IMR-90 (cell line): Measurements from ENCODE around the gene EHBP1L1. TPM values are rescaled to one million over a fixed set of nuclear protein-coding genes. Genes with fewer than 3 reads are reported as not detected.

ENCODE experiments used
- ATAC-seq: fragments of 200-7000 bp; cut with Tn5 transposase; 2 replicates; pipeline ENCODE4 v1.9.1; 2020; ENCODE audit warnings: low read depth, mild to moderate bottlenecking, moderate library complexity
- BruUV-seq: library from RNA; stranded (reverse); fragments of 400-500 nt; replicated peaks from 2 replicates; lab custom pipeline; 2021; lab: Mats Ljungman, UMichigan
- CTCF ChIA-PET: fragments of 300-600 bp; formaldehyde crosslinking; extraction: SDS; loops from one replicate; lab custom pipeline; 2021; ENCODE audit warnings: antibody characterized with exemption; lab: Yijun Ruan, JAX
- POLR2A ChIA-PET: fragments of 300-600 bp; sonication (Branson Sonifier 250); formaldehyde crosslinking; loops from one replicate; lab custom pipeline; 2022; ENCODE audit warnings: antibody characterized with exemption; ENCODE audit not compliant: unreplicated experiment; lab: Charles Lee
- DNase-seq: peaks from one replicate; pipeline ENCODE4 v3.0.0; 2013
- H2AFZ ChIP-seq: replicated peaks from 2 replicates; pipeline ENCODE3; 2013; ENCODE audit warnings: low read length, mild to moderate bottlenecking; ENCODE audit not compliant: poor library complexity
- H2AK5ac ChIP-seq: 2 replicates; pipeline ENCODE4 v1.6.1; 2013; ENCODE audit warnings: low read depth, low read length, inconsistent platforms
- H2AK9ac ChIP-seq: replicated peaks from 2 replicates; pipeline ENCODE3; 2013; ENCODE audit warnings: mild to moderate bottlenecking, low read depth, low read length, moderate library complexity; ENCODE audit not compliant: poor library complexity
- H2BK120ac ChIP-seq: 2 replicates; pipeline ENCODE4 v1.6.1; 2013; ENCODE audit warnings: low read depth, low read length, inconsistent platforms
- H2BK15ac ChIP-seq: 3 replicates; pipeline ENCODE4 v1.6.1; 2013; ENCODE audit warnings: low read depth, low read length, inconsistent platforms
- H2BK20ac ChIP-seq: 2 replicates; pipeline ENCODE4 v1.6.1; 2013; ENCODE audit warnings: low read depth, mild to moderate bottlenecking, inconsistent platforms, low read length, moderate library complexity
- H2BK5ac ChIP-seq: 2 replicates; pipeline ENCODE4 v1.6.1; 2013; ENCODE audit warnings: mild to moderate bottlenecking, low read depth, low read length, inconsistent platforms; ENCODE audit not compliant: poor library complexity, severe bottlenecking
- H3K14ac ChIP-seq: replicated peaks from 2 replicates; pipeline ENCODE4 v1.6.1; 2013; ENCODE audit warnings: low read depth, low read length, inconsistent platforms
- H3K18ac ChIP-seq: 2 replicates; pipeline ENCODE4 v1.6.1; 2013; ENCODE audit warnings: low read depth, low read length, control low read depth
- H3K23ac ChIP-seq: 2 replicates; pipeline ENCODE4 v1.6.1; 2013; ENCODE audit warnings: low read depth, low read length, inconsistent platforms
- H3K27ac ChIP-seq: 2 replicates; pipeline ENCODE4 v1.5.1; 2013; ENCODE audit warnings: mild to moderate bottlenecking, control low read depth, low read length; ENCODE audit not compliant: insufficient read depth
- H3K27me3 ChIP-seq: 2 replicates; pipeline ENCODE4 v1.6.1; 2013; ENCODE audit warnings: low read length; ENCODE audit not compliant: control insufficient read depth, insufficient read depth
- H3K36me3 ChIP-seq: 2 replicates; pipeline ENCODE4 v1.6.1; 2013; ENCODE audit warnings: low read length, mixed read lengths; ENCODE audit not compliant: control insufficient read depth, insufficient read depth
- H3K4ac ChIP-seq: 2 replicates; pipeline ENCODE4 v1.6.1; 2013; ENCODE audit warnings: low read depth, low read length, inconsistent platforms
- H3K4me1 ChIP-seq: 2 replicates; pipeline ENCODE4 v1.6.1; 2013; ENCODE audit warnings: low read length, mixed read lengths; ENCODE audit not compliant: control insufficient read depth, insufficient read depth
- H3K4me2 ChIP-seq: 2 replicates; pipeline ENCODE4 v1.6.1; 2013; ENCODE audit warnings: low read depth, mild to moderate bottlenecking, control low read depth, low read length, moderate library complexity
- H3K4me3 ChIP-seq: 2 replicates; pipeline ENCODE4 v1.5.1; 2013; ENCODE audit warnings: low read depth, mild to moderate bottlenecking, control low read depth, low read length, moderate library complexity; ENCODE audit not compliant: insufficient read depth
- H3K56ac ChIP-seq: 2 replicates; pipeline ENCODE4 v1.6.1; 2013; ENCODE audit warnings: low read length, inconsistent platforms; ENCODE audit not compliant: insufficient read depth; ENCODE audit errors: extremely low read depth
- H3K79me1 ChIP-seq, 2 experiments: 2 replicates each; pipeline ENCODE4 v1.6.1; 2013; ENCODE audit warnings: low read length in 2 of 2, inconsistent platforms in 1 of 2, low read depth in 1 of 2
- H3K9ac ChIP-seq: 2 replicates; pipeline ENCODE4 v1.6.1; 2013; ENCODE audit warnings: low read depth, low read length, control low read depth
- H3K9me1 ChIP-seq: 2 replicates; pipeline ENCODE4 v1.6.1; 2013; ENCODE audit warnings: low read length, inconsistent platforms; ENCODE audit not compliant: insufficient read depth
- H3K9me3 ChIP-seq: 2 replicates; pipeline ENCODE4 v1.6.1; 2013; ENCODE audit warnings: low read length; ENCODE audit not compliant: control insufficient read depth, insufficient read depth
- H4K20me1 ChIP-seq: 2 replicates; pipeline ENCODE4 v1.6.1; 2013; ENCODE audit warnings: low read length, inconsistent platforms; ENCODE audit not compliant: insufficient read depth
- H4K5ac ChIP-seq: 2 replicates; pipeline ENCODE4 v1.6.1; 2013; ENCODE audit warnings: mild to moderate bottlenecking, low read depth, low read length, control low read depth
- H4K8ac ChIP-seq, 2 experiments: 2 replicates each; pipeline ENCODE4 v1.6.1; 2013; ENCODE audit warnings: low read depth in 2 of 2, low read length in 2 of 2, control low read depth in 1 of 2, inconsistent platforms in 1 of 2
- H4K91ac ChIP-seq: 2 replicates; pipeline ENCODE4 v1.6.1; 2013; ENCODE audit warnings: low read depth, low read length, inconsistent platforms; ENCODE audit not compliant: insufficient read depth
- BHLHE40 ChIP-seq: fragments of 150-350 bp; IDR thresholded peaks from 2 replicates; pipeline ENCODE4 v1.6.1; 2016; ENCODE audit warnings: mild to moderate bottlenecking, low read depth, low read length
- CEBPB ChIP-seq: IDR thresholded peaks from 2 replicates; pipeline ENCODE4 v1.6.1; 2012; ENCODE audit warnings: low read depth, low read length, improper control_type of control experiment
- CHD1 ChIP-seq: IDR thresholded peaks from 2 replicates; pipeline ENCODE4 v1.6.1; 2012; ENCODE audit warnings: low read depth, low read length, improper control_type of control experiment
- MAZ ChIP-seq: IDR thresholded peaks from 2 replicates; pipeline ENCODE4 v1.6.1; 2012; ENCODE audit warnings: low read depth, mild to moderate bottlenecking, low read length, improper control_type of control experiment, moderate library complexity, borderline replicate concordance
- RFX5 ChIP-seq: IDR thresholded peaks from 2 replicates; pipeline ENCODE4 v1.8.0; 2012; ENCODE audit warnings: low read depth, mild to moderate bottlenecking, low read length, moderate library complexity
- WGBS, 2 experiments: methylation state at CpG; one replicate each; pipeline versions ENCODE4 v1.1.5 to v1.1.7; 2013; ENCODE audit warnings: missing lambda C conversion rate in 2 of 2; ENCODE audit not compliant: insufficient read length in 1 of 2; ENCODE audit errors: extremely low coverage in 2 of 2; 5-methylcytosine and 5-hydroxymethylcytosine counted together
- dilution Hi-C: fragments of 300-500 bp; cut with HindIII; formaldehyde crosslinking; loops from one replicate; pipeline ENCODE4 v1.14.3; 2018; ENCODE audit warnings: low sequenced_read_pairs; ENCODE audit not compliant: unreplicated experiment
- in situ Hi-C: fragments of 300-500 bp; cut with MboI; formaldehyde crosslinking; loops from 3 replicates; pipeline ENCODE4 v1.14.3; 2019; ENCODE audit warnings: low sequenced_read_pairs, inconsistent platforms, mixed read lengths
- intact Hi-C: fragments of 100-400 bp; cut with micrococcal nuclease; formaldehyde crosslinking; loops from 2 replicates; pipeline ENCODE4 v1.10.0; 2022
- polyA plus RNA-seq, 3 experiments: library from polyadenylated mRNA; depleted of rRNA; stranded (reverse); fragments of >200 nt; gene quantifications; 2 replicates each; pipeline ENCODE4 v1.2.3, GENCODE V29; 2012; ENCODE audit warnings: low replicate concordance in 1 of 3
- total RNA-seq: library from RNA; depleted of rRNA; stranded (reverse); fragments of >200 nt; gene quantifications from 2 replicates; pipeline ENCODE4 v1.2.3, GENCODE V29; 2012
- TF ChIP-seq, protein P1 (sequence below): fragments of 150-350 bp; IDR thresholded peaks from 2 replicates; pipeline ENCODE4 v1.6.1; 2016; ENCODE audit warnings: low read depth, mild to moderate bottlenecking, low read length, moderate library complexity, borderline replicate concordance

The EHBP1L1 gene
- total and polyA plus RNA-seq, 2 of the 4 experiments (the other 2 are of a cell fraction), result 10.0 to 27.4 TPM

DNA sequence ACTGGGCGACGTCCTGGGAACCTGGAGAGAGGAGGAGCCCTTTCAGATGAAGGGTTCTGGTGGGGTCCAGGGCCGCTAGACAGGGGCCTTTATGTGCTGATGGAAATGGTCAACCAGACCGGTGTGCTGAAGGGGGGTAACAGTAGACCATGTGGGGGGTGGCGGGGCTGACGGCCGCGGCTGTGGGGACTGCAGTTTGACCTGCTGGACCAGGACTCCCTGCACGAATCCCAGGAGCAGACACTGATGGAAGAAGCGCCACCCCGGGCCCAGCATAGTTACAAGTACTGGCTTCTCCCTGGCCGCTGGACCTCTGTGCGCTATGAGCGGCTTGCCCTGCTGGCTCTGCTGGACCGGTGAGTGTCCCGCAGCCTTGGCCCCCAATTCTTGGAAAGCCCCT is 46.2 kb downstream of the EHBP1L1 start:
- WGBS, 2 experiments, result 98% methylated on average over 11 of the region's 16 CpGs; no CpG with 5 or more reads in 1 of the 2 experiments
- Histone ChIP-seq H3K9me1 (no peaks in the 10 kb centered on the region), H3K56ac (no peak overlapping the region), H3K23ac (no peak overlapping the region), H3K4me2 (no peak overlapping the region), H3K4me3 (no peak overlapping the region), H2BK120ac (no peak overlapping the region), H3K4me1 (no peaks in the 10 kb centered on the region), H2BK15ac (no peak overlapping the region), H3K27ac (no peak overlapping the region), H3K9ac (no peak overlapping the region), H4K8ac (no peak overlapping the region), H2AFZ (no peak overlapping the region), H2AK5ac (no peak overlapping the region), H4K91ac (no peak overlapping the region), H3K14ac (no peak overlapping the region), H3K79me1 (peaks cover 17 to 29% of the 10 kb centered on the region in 2 experiments), H3K9me3 (no peaks in the 10 kb centered on the region), H3K4ac (no peak overlapping the region), H3K36me3 (peaks cover 80% of the 10 kb centered on the region), H4K20me1 (peaks cover 12% of the 10 kb centered on the region), H4K5ac (no peak overlapping the region), H3K27me3 (no peaks in the 10 kb centered on the region), H2BK20ac (no peak overlapping the region), H3K18ac (no peak overlapping the region), H2AK9ac (no peak overlapping the region), H2BK5ac (no peak overlapping the region)
- intact Hi-C loops, result no loop called here
- ATAC-seq (no peak), DNase-seq (no peak)
- no peak for TF ChIP-seq MAZ
- TF ChIP-seq CHD1, result no peak
- no peak for TF ChIP-seq CEBPB
- TF ChIP-seq BHLHE40, result no peak
- TF ChIP-seq, protein P1, sequence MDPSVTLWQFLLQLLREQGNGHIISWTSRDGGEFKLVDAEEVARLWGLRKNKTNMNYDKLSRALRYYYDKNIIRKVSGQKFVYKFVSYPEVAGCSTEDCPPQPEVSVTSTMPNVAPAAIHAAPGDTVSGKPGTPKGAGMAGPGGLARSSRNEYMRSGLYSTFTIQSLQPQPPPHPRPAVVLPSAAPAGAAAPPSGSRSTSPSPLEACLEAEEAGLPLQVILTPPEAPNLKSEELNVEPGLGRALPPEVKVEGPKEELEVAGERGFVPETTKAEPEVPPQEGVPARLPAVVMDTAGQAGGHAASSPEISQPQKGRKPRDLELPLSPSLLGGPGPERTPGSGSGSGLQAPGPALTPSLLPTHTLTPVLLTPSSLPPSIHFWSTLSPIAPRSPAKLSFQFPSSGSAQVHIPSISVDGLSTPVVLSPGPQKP, result no peak
- no peak for TF ChIP-seq RFX5
- no TSS peak for BruUV-seq
- dilution Hi-C loops, result no loop called here
- in situ Hi-C loops, result no loop called here
- CTCF ChIA-PET, result no interaction called here
- POLR2A ChIA-PET, result interaction anchor here (0.5 kb wide), 1 partner anchor 15 kb away, joined by 8 read pairs; no protein-coding TSS in a partner anchor
